Measurements from ENCODE around the gene VSIG10. TPM values are rescaled to one million over a fixed set of nuclear protein-coding genes. Genes with fewer than 3 reads are reported as not detected.

VSIG10 gene
- total and polyA plus RNA-seq, 10 donors: 4.9 to 22.9 (median 13.4) TPM

- intact Hi-C loops (cut with DNase I; ENCODE audit: low total_unique reads): no loop called here
- H3K27me3 ChIP-seq (replicated peaks in 1 of 7): peaks cover 0 to 35% (median 11%) of the 10 kb centered on the region in 7 donors
- no peaks in the 10 kb centered on the region for H3K36me3 ChIP-seq
- H3K4me3 ChIP-seq: no peak overlapping the region
- H3K9me3 ChIP-seq: no peaks in the 10 kb centered on the region
- TF ChIP-seq POLR2AphosphoS5 (IDR thresholded peaks at IDR 0.05): no peak
- H3K4me1 ChIP-seq: peaks cover 0 to 28% (median 23%) of the 10 kb centered on the region in 6 donors
- no peak overlapping the region for H3K27ac ChIP-seq
- 86 to 96% (median 92%) methylated on average over 6 of the region's 6 CpGs for WGBS, 5 donors
- no peak for DNase-seq
Measured at GRCh38 chr12:118102070-118102469, 1.7 kb downstream of the VSIG10 start.

GRCh38 chr12:118101051-118101450 is 2.8 kb downstream of the VSIG10 start:
- DNase-seq: no peak
- no peak overlapping the region for H3K4me3 ChIP-seq
- no peaks in the 10 kb centered on the region for H3K36me3 ChIP-seq
- H3K4me1 ChIP-seq: peaks cover 0 to 28% (median 23%) of the 10 kb centered on the region in 6 donors
- no peaks in the 10 kb centered on the region for H3K9me3 ChIP-seq
- H3K27me3 ChIP-seq (replicated peaks in 1 of 7): peaks cover 0 to 35% (median 11%) of the 10 kb centered on the region in 7 donors
- TF ChIP-seq POLR2A (IDR thresholded peaks at IDR 0.05) (no peak), CTCF (IDR thresholded peaks at IDR 0.05 in 8 of 11, conservative IDR thresholded peaks at IDR 0.05 in 3 of 11) (no peak), POLR2AphosphoS5 (IDR thresholded peaks at IDR 0.05) (no peak)
- no peak overlapping the region for H3K27ac ChIP-seq
- WGBS, 5 donors: 89 to 94% (median 91%) methylated on average over 3 of the region's 3 CpGs
- intact Hi-C loops (cut with DNase I; ENCODE audit: low total_unique reads): no loop called here

- Histone ChIP-seq H3K36me3 (peaks cover 0 to 7% (median 0%) of the 10 kb centered on the region in 6 donors), H3K27me3 (replicated peaks in 1 of 7) (peaks cover 0 to 18% (median 10%) of the 10 kb centered on the region in 7 donors), H3K27ac (no peak overlapping the region), H3K4me3 (no peak overlapping the region), H3K4me1 (peaks cover 0 to 20% (median 16%) of the 10 kb centered on the region in 6 donors), H3K9me3 (no peaks in the 10 kb centered on the region)
- intact Hi-C loops (cut with DNase I; ENCODE audit: low total_unique reads): no loop called here
- no peak for DNase-seq
- TF ChIP-seq POLR2AphosphoS5 (IDR thresholded peaks at IDR 0.05): no peak
- TF ChIP-seq CTCF (IDR thresholded peaks at IDR 0.05 in 8 of 11, conservative IDR thresholded peaks at IDR 0.05 in 3 of 11): no peak
- TF ChIP-seq POLR2A (IDR thresholded peaks at IDR 0.05): no peak
- 67 to 93% (median 89%) methylated on average over 10 to 12 of the region's 12 CpGs for WGBS, 5 donors
Measured at GRCh38 chr12:118098911-118099671, 4.7 kb downstream of the VSIG10 start.

GRCh38 chr12:118098401-118098800 is 5.4 kb downstream of the VSIG10 start:
- WGBS, 5 donors: 91 to 98% (median 95%) methylated on average over 3 of the region's 3 CpGs

More at GRCh38 chr12:118098401-118098800, 5.4 kb downstream of the VSIG10 start:
- Histone ChIP-seq H3K27me3 (replicated peaks in 1 of 7) (peaks cover 0 to 12% (median 4%) of the 10 kb centered on the region in 7 donors), H3K27ac (no peak overlapping the region), H3K9me3 (no peaks in the 10 kb centered on the region), H3K4me3 (no peak overlapping the region), H3K36me3 (peaks cover 0 to 14% (median 0%) of the 10 kb centered on the region in 6 donors), H3K4me1 (peaks cover 0 to 13% (median 10%) of the 10 kb centered on the region in 6 donors)
- no peak for DNase-seq
- TF ChIP-seq CTCF (IDR thresholded peaks at IDR 0.05 in 8 of 11, conservative IDR thresholded peaks at IDR 0.05 in 3 of 11): no peak
- TF ChIP-seq POLR2AphosphoS5 (IDR thresholded peaks at IDR 0.05): no peak
- TF ChIP-seq POLR2A (IDR thresholded peaks at IDR 0.05): no peak
- intact Hi-C loops (cut with DNase I; ENCODE audit: low total_unique reads): no loop called here

Measured in spleen (tissue), 11 donors.